ENCODE measurements around the gene SCG3. TPM values are rescaled to one million over a fixed set of nuclear protein-coding genes. Genes with fewer than 3 reads are reported as not detected.

The SCG3 gene
- polyA plus RNA-seq, 2 of the 4 experiments (the other 2 are of a cell fraction): 0.03 TPM; not detected in 1

GRCh38 chr15:51752888-51753287, 71.6 kb downstream of the SCG3 start:
- TF ChIP-seq ZSCAN20 (CRISPR knock-in tag; IDR thresholded peaks at IDR 0.05): no peak
- no peak for TF ChIP-seq CBX2 (IDR thresholded peaks at IDR 0.05; ENCODE audit: borderline replicate concordance, low read depth)
- TF ChIP-seq PHF8 (IDR thresholded peaks at IDR 0.05; ENCODE audit: borderline replicate concordance, low read depth): no peak
- no peak for TF ChIP-seq KDM1A (IDR thresholded peaks at IDR 0.05; ENCODE audit: low read depth)
- no peak for TF ChIP-seq HDAC2 (IDR thresholded peaks at IDR 0.05)
- no peak for TF ChIP-seq KDM5A (IDR thresholded peaks at IDR 0.05)
- no peak for TF ChIP-seq JUNB (IDR thresholded peaks at IDR 0.05)
- TF ChIP-seq MYC (IDR thresholded peaks at IDR 0.05; ENCODE audit: borderline replicate concordance, low read length): no peak
- TF ChIP-seq CHD2 (IDR thresholded peaks at IDR 0.05; ENCODE audit: low read length, partially characterized antibody): no peak
- TF ChIP-seq FOXS1 (CRISPR knock-in tag; IDR thresholded peaks at IDR 0.05): no peak
- no peak for TF ChIP-seq RNF2 (IDR thresholded peaks at IDR 0.05; ENCODE audit: borderline replicate concordance, low read depth)
- no peak for TF ChIP-seq CEBPB (IDR thresholded peaks at IDR 0.05)
- peaks cover 3% of the 10 kb centered on the region; the same call in 1 of the 3 replicates for H3K4me1 ChIP-seq
- ChIA-PET POLR2A (no interaction called here), CTCF (interaction anchor here (0.6 to 16.6 kb wide), 6 partner anchors 8 to 103 kb away, joined by 3 to 193 read pairs (median 6); partner anchors contain the start of gene LYSMD2)
- no peak for FAIRE-seq
- WGBS (ENCODE audit: missing lambda C conversion rate): 66% methylated on average over 5 of the region's 5 CpGs
- ATAC-seq: no peak
- H3K27ac ChIP-seq: no peak overlapping the region
- no peaks in the 10 kb centered on the region for H3K9me3 ChIP-seq
- no peak overlapping the region for H3K4me2 ChIP-seq
- no peak for DNase-seq (ENCODE audit: low read depth in 1 of 2, low spot score in 1 of 2)
- no peak overlapping the region for H3K4me3 ChIP-seq

GRCh38 chr15:51754267-51754666, 73.0 kb downstream of the SCG3 start:
- ATAC-seq (no peak), FAIRE-seq (no peak), DNase-seq (ENCODE audit: low read depth in 1 of 2, low spot score in 1 of 2) (no peak)
- CTCF ChIA-PET: interaction anchor here (0.8 to 16.6 kb wide), 4 partner anchors 8 to 104 kb away, joined by 3 to 193 read pairs (median 8); no protein-coding TSS in a partner anchor
- Histone ChIP-seq H3K4me3 (no peak overlapping the region), H3K4me1 (peaks cover 3% of the 10 kb centered on the region; the same call in 1 of the 3 replicates), H3K4me2 (no peak overlapping the region), H3K9me3 (no peaks in the 10 kb centered on the region), H3K27ac (no peak overlapping the region)
- POLR2A ChIA-PET: no interaction called here
- no peak for TF ChIP-seq CHD4 (IDR thresholded peaks at IDR 0.05; ENCODE audit: borderline replicate concordance)
- no peak for TF ChIP-seq PBX3 (IDR thresholded peaks at IDR 0.05)
- no peak for TF ChIP-seq EP300 (IDR thresholded peaks at IDR 0.05)
- no peak for TF ChIP-seq JUN (IDR thresholded peaks at IDR 0.05)
- TF ChIP-seq ESRRA (IDR thresholded peaks at IDR 0.05; ENCODE audit: borderline replicate concordance, low read length): no peak
- TF ChIP-seq SMC3 (IDR thresholded peaks at IDR 0.05): no peak
- no peak for TF ChIP-seq KDM5A (IDR thresholded peaks at IDR 0.05)
- TF ChIP-seq HDAC2 (IDR thresholded peaks at IDR 0.05): no peak
- WGBS (ENCODE audit: missing lambda C conversion rate): 18% methylated on average over 2 of the region's 2 CpGs

- no peak for ATAC-seq
- no peak overlapping the region for H3K27ac ChIP-seq
- H3K4me1 ChIP-seq: peaks cover 3% of the 10 kb centered on the region; the same call in 1 of the 3 replicates
- no peak overlapping the region for H3K4me3 ChIP-seq
- 33% methylated on average over 4 of the region's 4 CpGs for WGBS (ENCODE audit: missing lambda C conversion rate)
- TF ChIP-seq CHD4 (IDR thresholded peaks at IDR 0.05; ENCODE audit: borderline replicate concordance) (no peak), HDAC2 (IDR thresholded peaks at IDR 0.05) (no peak), EHMT2 (IDR thresholded peaks at IDR 0.05; ENCODE audit: low read depth) (no peak), REST (IDR thresholded peaks at IDR 0.05) (no peak), CBX8 (IDR thresholded peaks at IDR 0.05) (no peak), SREBF2 (IDR thresholded peaks at IDR 0.05) (no peak), RCOR1 (IDR thresholded peaks at IDR 0.05; ENCODE audit: low read depth, low read length) (no peak), E2F6 (IDR thresholded peaks at IDR 0.05; ENCODE audit: borderline replicate concordance, low read depth) (no peak), ZNF302 (CRISPR knock-in tag; IDR thresholded peaks at IDR 0.05) (no peak), TFCP2L1 (CRISPR knock-in tag; IDR thresholded peaks at IDR 0.05) (no peak), MAFK (IDR thresholded peaks at IDR 0.05; ENCODE audit: partially characterized antibody) (no peak), CHD2 (IDR thresholded peaks at IDR 0.05; ENCODE audit: low read length, partially characterized antibody) (no peak), JUN (IDR thresholded peaks at IDR 0.05) (no peak), EP300 (IDR thresholded peaks at IDR 0.05) (no peak), GATA3 (IDR thresholded peaks at IDR 0.05; ENCODE audit: borderline replicate concordance) (no peak), MAX (IDR thresholded peaks at IDR 0.05) (no peak), POLR2A (IDR thresholded peaks at IDR 0.05; ENCODE audit: low read length) (no peak), JUNB (IDR thresholded peaks at IDR 0.05) (no peak), ZFP36 (IDR thresholded peaks at IDR 0.05; ENCODE audit: borderline replicate concordance, partially characterized antibody) (no peak)
- CTCF ChIA-PET: interaction anchor here (0.9 to 16.6 kb wide), 5 partner anchors 8 to 105 kb away, joined by 4 to 193 read pairs (median 9); no protein-coding TSS in a partner anchor
- POLR2A ChIA-PET: no interaction called here
- no peak for DNase-seq (ENCODE audit: low read depth in 1 of 2, low spot score in 1 of 2)
- FAIRE-seq: no peak
- H3K9me3 ChIP-seq: no peaks in the 10 kb centered on the region
- no peak overlapping the region for H3K4me2 ChIP-seq
Observed at GRCh38 chr15:51755790-51756189, 74.5 kb downstream of the SCG3 start.

Data from A549 (cell line).